ENCODE results near the gene HFE. TPM values are rescaled to one million over a fixed set of nuclear protein-coding genes. Genes with fewer than 3 reads are reported as not detected.
A peak's percentile ranks its signal among the peaks of the same experiment; 100 is the strongest.

HFE gene, protein sequence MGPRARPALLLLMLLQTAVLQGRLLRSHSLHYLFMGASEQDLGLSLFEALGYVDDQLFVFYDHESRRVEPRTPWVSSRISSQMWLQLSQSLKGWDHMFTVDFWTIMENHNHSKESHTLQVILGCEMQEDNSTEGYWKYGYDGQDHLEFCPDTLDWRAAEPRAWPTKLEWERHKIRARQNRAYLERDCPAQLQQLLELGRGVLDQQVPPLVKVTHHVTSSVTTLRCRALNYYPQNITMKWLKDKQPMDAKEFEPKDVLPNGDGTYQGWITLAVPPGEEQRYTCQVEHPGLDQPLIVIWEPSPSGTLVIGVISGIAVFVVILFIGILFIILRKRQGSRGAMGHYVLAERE
- 2.2 and 2.6 TPM in 2 replicates for total RNA-seq (ENCODE audit: low replicate concordance)
- long read RNA-seq, full-length matches to known transcripts = 3 of 5 reads
- long read RNA-seq, partial matches to known transcripts = 0 of 5 reads
- long read RNA-seq, other reads (novel, unspliced or antisense) = 2 of 5 reads

DNA sequence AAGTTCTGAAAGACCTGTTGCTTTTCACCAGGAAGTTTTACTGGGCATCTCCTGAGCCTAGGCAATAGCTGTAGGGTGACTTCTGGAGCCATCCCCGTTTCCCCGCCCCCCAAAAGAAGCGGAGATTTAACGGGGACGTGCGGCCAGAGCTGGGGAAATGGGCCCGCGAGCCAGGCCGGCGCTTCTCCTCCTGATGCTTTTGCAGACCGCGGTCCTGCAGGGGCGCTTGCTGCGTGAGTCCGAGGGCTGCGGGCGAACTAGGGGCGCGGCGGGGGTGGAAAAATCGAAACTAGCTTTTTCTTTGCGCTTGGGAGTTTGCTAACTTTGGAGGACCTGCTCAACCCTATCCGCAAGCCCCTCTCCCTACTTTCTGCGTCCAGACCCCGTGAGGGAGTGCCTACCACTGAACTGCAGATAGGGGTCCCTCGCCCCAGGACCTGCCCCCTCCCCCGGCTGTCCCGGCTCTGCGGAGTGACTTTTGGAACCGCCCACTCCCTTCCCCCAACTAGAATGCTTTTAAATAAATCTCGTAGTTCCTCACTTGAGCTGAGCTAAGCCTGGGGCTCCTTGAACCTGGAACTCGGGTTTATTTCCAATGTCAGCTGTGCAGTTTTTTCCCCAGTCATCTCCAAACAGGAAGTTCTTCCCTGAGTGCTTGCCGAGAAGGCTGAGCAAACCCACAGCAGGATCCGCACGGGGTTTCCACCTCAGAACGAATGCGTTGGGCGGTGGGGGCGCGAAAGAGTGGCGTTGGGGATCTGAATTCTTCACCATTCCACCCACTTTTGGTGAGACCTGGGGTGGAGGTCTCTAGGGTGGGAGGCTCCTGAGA is at the start of gene HFE:
Gene HFE, plus strand, starts transcription at position 146 of the 832 bp plus-strand sequence. Its CDS starts 12 bp downstream, at position 158.
- H3K4me1 Mint-ChIP-seq (ENCODE audit: unreplicated experiment) = peaks cover 15% of the 10 kb centered on the region
- peak; percentile 42 for TF ChIP-seq CTCF (conservative IDR thresholded peaks at IDR 0.05)
- no peaks in the 10 kb centered on the region for H3K27me3 Mint-ChIP-seq

GRCh38 chr6:26041946-26042345 is 45.3 kb upstream of the HFE start:
- Mint-ChIP-seq H3K9me3 (peaks cover 3% of the 10 kb centered on the region), H3K27ac (no peak overlapping the region), H3K4me1 (ENCODE audit: unreplicated experiment) (peaks cover 5% of the 10 kb centered on the region), H3K4me3 (no peak overlapping the region), H3K27me3 (no peaks in the 10 kb centered on the region), H3K36me3 (no peaks in the 10 kb centered on the region)
- DNase-seq (ENCODE audit: extremely low spot score, unreplicated experiment) = no peak
- no peak for TF ChIP-seq CTCF (conservative IDR thresholded peaks at IDR 0.05)

More for the DNA sequence above, at the start of gene HFE:
- Mint-ChIP-seq H3K4me3 (peak within 1 kb of the TSS; percentile 90), H3K9me3 (no peaks in the 10 kb centered on the region), H3K36me3 (no peaks in the 10 kb centered on the region), H3K27ac (peak within 1 kb of the TSS; percentile 83)
- no peak for DNase-seq (ENCODE audit: extremely low spot score, unreplicated experiment)

DNA sequence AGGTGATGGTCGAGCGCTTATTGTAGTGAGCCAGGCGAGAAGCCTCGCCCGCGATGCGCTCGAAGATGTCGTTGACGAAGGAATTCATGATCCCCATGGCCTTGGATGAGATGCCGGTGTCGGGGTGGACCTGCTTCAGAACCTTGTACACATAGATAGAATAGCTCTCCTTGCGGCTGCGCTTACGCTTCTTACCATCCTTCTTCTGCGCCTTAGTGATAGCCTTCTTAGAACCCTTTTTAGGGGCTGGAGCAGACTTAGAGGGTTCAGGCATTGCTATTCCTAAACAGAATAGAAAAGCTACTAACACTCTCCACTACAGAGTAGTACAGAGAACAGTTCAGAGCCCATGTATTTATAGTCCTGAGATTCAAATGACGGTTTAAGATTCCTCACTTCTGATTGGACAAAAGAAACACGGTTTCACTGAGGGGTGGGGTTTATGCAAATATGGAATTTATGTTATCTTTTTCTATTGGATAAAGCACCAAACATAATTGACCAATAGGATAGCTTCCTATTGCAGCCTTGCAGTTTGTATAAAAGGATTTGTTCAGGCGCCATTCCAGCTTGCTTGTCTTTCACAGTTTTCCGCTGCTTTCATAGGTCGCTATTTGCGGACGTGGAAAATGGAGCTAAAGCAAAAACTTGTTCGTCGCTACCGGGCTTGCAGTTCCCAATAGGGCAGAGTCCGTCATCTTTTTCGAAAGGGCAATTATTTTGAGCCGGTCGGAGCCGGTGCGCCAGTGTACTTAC is 43.7 kb upstream of the HFE start:
- H3K9me3 Mint-ChIP-seq = peaks cover 3% of the 10 kb centered on the region
- H3K27me3 Mint-ChIP-seq = no peaks in the 10 kb centered on the region
- peaks cover 8% of the 10 kb centered on the region for H3K4me1 Mint-ChIP-seq (ENCODE audit: unreplicated experiment)
- H3K4me3 Mint-ChIP-seq = no peak overlapping the region
- no peak for DNase-seq (ENCODE audit: extremely low spot score, unreplicated experiment)
- H3K27ac Mint-ChIP-seq = no peak overlapping the region
- TF ChIP-seq CTCF (conservative IDR thresholded peaks at IDR 0.05) = no peak
- H3K36me3 Mint-ChIP-seq = no peaks in the 10 kb centered on the region

GRCh38 chr6:26044140-26045064 is 42.8 kb upstream of the HFE start:
- H3K27me3 Mint-ChIP-seq = no peaks in the 10 kb centered on the region
- H3K36me3 Mint-ChIP-seq = no peaks in the 10 kb centered on the region
- peaks cover 14% of the 10 kb centered on the region for H3K4me1 Mint-ChIP-seq (ENCODE audit: unreplicated experiment)
- H3K27ac Mint-ChIP-seq = no peak overlapping the region
- no peak for DNase-seq (ENCODE audit: extremely low spot score, unreplicated experiment)
- no peak for TF ChIP-seq CTCF (conservative IDR thresholded peaks at IDR 0.05)
- no peak overlapping the region for H3K4me3 Mint-ChIP-seq
- peaks cover 3% of the 10 kb centered on the region for H3K9me3 Mint-ChIP-seq

Data from type B pancreatic cell (in vitro differentiated cells).